ENCODE measurements around the gene NRCAM.

NRCAM gene

GRCh38 chr7:108282427-108282996, 173.7 kb downstream of the NRCAM start:
- H3K9ac ChIP-seq (ENCODE audit: low read length), result no peak overlapping the region
- no peak overlapping the region for H2AK5ac ChIP-seq (ENCODE audit: low read length, severe bottlenecking)
- H2BK5ac ChIP-seq (ENCODE audit: low read depth, low read length, poor library complexity, severe bottlenecking), result no peak overlapping the region
- no peak overlapping the region for H2BK120ac ChIP-seq (ENCODE audit: low read depth, low read length)
- no peak overlapping the region for H3K27ac ChIP-seq (ENCODE audit: low read length, poor library complexity, severe bottlenecking)
- H2BK15ac ChIP-seq (ENCODE audit: low read depth, poor library complexity, severe bottlenecking), result no peak overlapping the region
- H3K27me3 ChIP-seq (ENCODE audit: control insufficient read depth in 1 of 2, insufficient read depth in 1 of 2, low read length in 2 of 2), result no peaks in the 10 kb centered on the region
- H4K8ac ChIP-seq (ENCODE audit: low read length), result no peak overlapping the region
- no peak overlapping the region for H3K4me3 ChIP-seq (ENCODE audit: insufficient read depth in 1 of 2, low read depth in 1 of 2, low read length in 2 of 2)
- DNase-seq, result no peak
- whole genome bisulfite sequencing, result 77% methylated on average over 3 of the region's 4 CpGs
- no peak overlapping the region for H3K14ac ChIP-seq (ENCODE audit: low read length in 2 of 2)
- H3K36me3 ChIP-seq (ENCODE audit: control insufficient read depth in 1 of 2, insufficient read depth in 2 of 2, low read depth in 1 of 2, low read length in 2 of 2), result no peaks in the 10 kb centered on the region
- no peak overlapping the region for H2BK12ac ChIP-seq (ENCODE audit: low read length in 2 of 2)
- no peak overlapping the region for H3K4me2 ChIP-seq (ENCODE audit: low read length, poor library complexity, severe bottlenecking)
- H4K91ac ChIP-seq (ENCODE audit: low read length), result no peak overlapping the region
- no peaks in the 10 kb centered on the region for H3K79me1 ChIP-seq (replicated peaks; ENCODE audit: low read length, poor library complexity, severe bottlenecking)
- H2AFZ ChIP-seq (ENCODE audit: low read depth, low read length), result no peak overlapping the region
- no peaks in the 10 kb centered on the region for H3K4me1 ChIP-seq (ENCODE audit: control insufficient read depth, insufficient read depth, low read depth, low read length)
- no peaks in the 10 kb centered on the region for H3K9me3 ChIP-seq (ENCODE audit: control insufficient read depth, low read length)
- no peak overlapping the region for H3K18ac ChIP-seq (ENCODE audit: low read depth in 1 of 2, low read length in 2 of 2)
- no peak overlapping the region for H3K23ac ChIP-seq (ENCODE audit: low read length in 2 of 2)
- no peak overlapping the region for H3K4ac ChIP-seq (ENCODE audit: low read depth in 1 of 2, low read length in 2 of 2)

DNA sequence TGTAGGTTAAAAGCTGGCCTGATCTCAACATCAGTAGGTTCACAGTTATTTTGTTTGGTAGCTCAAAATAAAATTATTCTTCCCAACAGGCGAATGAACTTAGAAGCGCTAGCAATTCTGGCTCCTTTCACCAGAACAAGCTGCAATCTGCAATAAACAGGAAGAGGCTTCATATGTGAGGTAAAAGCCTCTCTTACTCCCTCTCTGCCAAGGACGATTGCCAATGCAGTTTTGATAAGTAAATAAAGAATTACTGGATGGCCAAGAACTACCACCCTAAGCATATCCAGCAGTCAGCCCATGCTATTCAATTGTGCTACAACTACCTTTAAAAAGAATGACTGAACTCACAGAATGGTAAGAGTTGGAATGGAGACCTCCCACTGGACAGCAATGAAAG, 176.1 kb downstream of the NRCAM start:
- no peak overlapping the region for H2BK5ac ChIP-seq (ENCODE audit: low read depth, low read length, poor library complexity, severe bottlenecking)
- H2BK120ac ChIP-seq (ENCODE audit: low read depth, low read length), result no peak overlapping the region
- 100% methylated on average over 1 of the region's 3 CpGs for WGBS

DNA sequence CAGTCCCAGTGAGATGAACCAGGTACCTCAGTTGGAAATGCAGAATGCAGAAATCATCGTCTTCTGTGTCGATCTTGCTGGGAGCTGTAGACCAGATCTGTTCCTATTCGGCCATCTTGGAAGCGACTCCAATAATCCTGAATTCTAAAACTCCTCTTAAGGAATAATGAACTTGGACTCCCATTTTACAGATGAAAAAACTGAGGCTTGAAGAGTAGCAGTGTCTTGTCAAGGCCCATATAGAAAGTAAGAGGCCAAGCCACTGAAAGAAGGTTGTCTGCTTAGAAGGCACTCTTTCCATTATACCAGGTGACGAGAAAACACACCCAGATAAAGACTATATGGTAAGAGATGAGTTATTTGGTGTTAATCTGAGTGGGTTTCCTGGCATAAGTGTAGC, 177.5 kb downstream of the NRCAM start:
- Histone ChIP-seq H3K36me3 (ENCODE audit: control insufficient read depth in 1 of 2, insufficient read depth in 2 of 2, low read depth in 1 of 2, low read length in 2 of 2) (no peaks in the 10 kb centered on the region), H3K4me3 (ENCODE audit: insufficient read depth in 1 of 2, low read depth in 1 of 2, low read length in 2 of 2) (no peak overlapping the region), H3K9ac (ENCODE audit: low read length) (no peak overlapping the region), H3K18ac (ENCODE audit: low read depth in 1 of 2, low read length in 2 of 2) (no peak overlapping the region), H2AFZ (ENCODE audit: low read depth, low read length) (no peak overlapping the region), H2BK5ac (ENCODE audit: low read depth, low read length, poor library complexity, severe bottlenecking) (no peak overlapping the region), H3K79me1 (replicated peaks; ENCODE audit: low read length, poor library complexity, severe bottlenecking) (no peaks in the 10 kb centered on the region), H2BK15ac (ENCODE audit: low read depth, poor library complexity, severe bottlenecking) (no peak overlapping the region), H3K23ac (ENCODE audit: low read length in 2 of 2) (no peak overlapping the region), H2AK5ac (ENCODE audit: low read length, severe bottlenecking) (no peak overlapping the region), H3K9me3 (ENCODE audit: control insufficient read depth, low read length) (no peaks in the 10 kb centered on the region), H3K4me1 (ENCODE audit: control insufficient read depth, insufficient read depth, low read depth, low read length) (no peaks in the 10 kb centered on the region), H3K4me2 (ENCODE audit: low read length, poor library complexity, severe bottlenecking) (no peak overlapping the region), H3K27me3 (ENCODE audit: control insufficient read depth in 1 of 2, insufficient read depth in 1 of 2, low read length in 2 of 2) (no peaks in the 10 kb centered on the region), H2BK120ac (ENCODE audit: low read depth, low read length) (no peak overlapping the region), H4K8ac (ENCODE audit: low read length) (no peak overlapping the region), H3K27ac (ENCODE audit: low read length, poor library complexity, severe bottlenecking) (no peak overlapping the region), H4K91ac (ENCODE audit: low read length) (no peak overlapping the region), H3K4ac (ENCODE audit: low read depth in 1 of 2, low read length in 2 of 2) (no peak overlapping the region), H3K14ac (ENCODE audit: low read length in 2 of 2) (no peak overlapping the region), H2BK12ac (ENCODE audit: low read length in 2 of 2) (no peak overlapping the region)
- DNase-seq, result no peak
- WGBS, result 96% methylated on average over 3 of the region's 5 CpGs

More for the DNA sequence above, 176.1 kb downstream of the NRCAM start:
- Histone ChIP-seq H3K9ac (ENCODE audit: low read length) (no peak overlapping the region), H3K4me3 (ENCODE audit: insufficient read depth in 1 of 2, low read depth in 1 of 2, low read length in 2 of 2) (no peak overlapping the region), H3K4ac (ENCODE audit: low read depth in 1 of 2, low read length in 2 of 2) (no peak overlapping the region), H3K27me3 (ENCODE audit: control insufficient read depth in 1 of 2, insufficient read depth in 1 of 2, low read length in 2 of 2) (no peaks in the 10 kb centered on the region), H3K23ac (ENCODE audit: low read length in 2 of 2) (no peak overlapping the region), H2AFZ (ENCODE audit: low read depth, low read length) (no peak overlapping the region), H4K91ac (ENCODE audit: low read length) (no peak overlapping the region), H4K8ac (ENCODE audit: low read length) (no peak overlapping the region), H2BK15ac (ENCODE audit: low read depth, poor library complexity, severe bottlenecking) (no peak overlapping the region), H3K4me2 (ENCODE audit: low read length, poor library complexity, severe bottlenecking) (no peak overlapping the region), H3K36me3 (ENCODE audit: control insufficient read depth in 1 of 2, insufficient read depth in 2 of 2, low read depth in 1 of 2, low read length in 2 of 2) (no peaks in the 10 kb centered on the region), H3K14ac (ENCODE audit: low read length in 2 of 2) (no peak overlapping the region), H2BK12ac (ENCODE audit: low read length in 2 of 2) (no peak overlapping the region), H3K9me3 (ENCODE audit: control insufficient read depth, low read length) (no peaks in the 10 kb centered on the region), H3K79me1 (replicated peaks; ENCODE audit: low read length, poor library complexity, severe bottlenecking) (no peaks in the 10 kb centered on the region), H3K4me1 (ENCODE audit: control insufficient read depth, insufficient read depth, low read depth, low read length) (no peaks in the 10 kb centered on the region), H2AK5ac (ENCODE audit: low read length, severe bottlenecking) (no peak overlapping the region), H3K27ac (ENCODE audit: low read length, poor library complexity, severe bottlenecking) (no peak overlapping the region), H3K18ac (ENCODE audit: low read depth in 1 of 2, low read length in 2 of 2) (no peak overlapping the region)
- DNase-seq, result no peak

DNA sequence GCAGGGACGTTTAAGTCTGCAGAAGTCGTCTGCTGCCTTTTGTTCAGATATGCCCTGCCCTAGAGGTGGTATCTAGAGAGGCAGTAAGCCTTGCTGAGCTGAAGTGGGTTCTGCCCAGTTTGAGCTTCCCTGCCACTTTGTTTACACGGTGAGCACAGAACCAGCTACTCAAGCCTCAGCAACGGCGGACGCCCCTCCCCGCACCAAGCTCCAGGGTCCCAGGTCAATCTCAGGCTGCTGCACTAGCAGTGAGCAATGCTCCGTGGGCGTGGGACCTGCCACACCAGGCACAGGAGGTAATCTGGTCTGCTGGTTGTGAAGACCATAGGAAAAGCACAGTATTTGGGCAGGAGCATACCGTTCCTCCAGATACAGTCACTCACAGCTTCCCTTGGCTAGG, 178.0 kb downstream of the NRCAM start:
- Histone ChIP-seq H3K36me3 (ENCODE audit: control insufficient read depth in 1 of 2, insufficient read depth in 2 of 2, low read depth in 1 of 2, low read length in 2 of 2) (no peaks in the 10 kb centered on the region), H2BK5ac (ENCODE audit: low read depth, low read length, poor library complexity, severe bottlenecking) (no peak overlapping the region), H4K8ac (ENCODE audit: low read length) (no peak overlapping the region), H3K18ac (ENCODE audit: low read depth in 1 of 2, low read length in 2 of 2) (no peak overlapping the region), H3K27ac (ENCODE audit: low read length, poor library complexity, severe bottlenecking) (no peak overlapping the region), H3K4me3 (ENCODE audit: insufficient read depth in 1 of 2, low read depth in 1 of 2, low read length in 2 of 2) (no peak overlapping the region), H2AK5ac (ENCODE audit: low read length, severe bottlenecking) (no peak overlapping the region), H3K14ac (ENCODE audit: low read length in 2 of 2) (peak overlapping the region in 1 of 2 experiments; percentile 31), H3K9me3 (ENCODE audit: control insufficient read depth, low read length) (no peaks in the 10 kb centered on the region), H3K23ac (ENCODE audit: low read length in 2 of 2) (no peak overlapping the region), H3K79me1 (replicated peaks; ENCODE audit: low read length, poor library complexity, severe bottlenecking) (no peaks in the 10 kb centered on the region), H2AFZ (ENCODE audit: low read depth, low read length) (no peak overlapping the region), H3K9ac (ENCODE audit: low read length) (no peak overlapping the region), H2BK12ac (ENCODE audit: low read length in 2 of 2) (no peak overlapping the region), H2BK15ac (ENCODE audit: low read depth, poor library complexity, severe bottlenecking) (no peak overlapping the region), H3K27me3 (ENCODE audit: control insufficient read depth in 1 of 2, insufficient read depth in 1 of 2, low read length in 2 of 2) (no peaks in the 10 kb centered on the region), H4K91ac (ENCODE audit: low read length) (no peak overlapping the region), H3K4me2 (ENCODE audit: low read length, poor library complexity, severe bottlenecking) (no peak overlapping the region), H3K4ac (ENCODE audit: low read depth in 1 of 2, low read length in 2 of 2) (no peak overlapping the region), H3K4me1 (ENCODE audit: control insufficient read depth, insufficient read depth, low read depth, low read length) (no peaks in the 10 kb centered on the region), H2BK120ac (ENCODE audit: low read depth, low read length) (no peak overlapping the region)
- DNase-seq, result no peak
- whole genome bisulfite sequencing, result 88% methylated on average over 10 of the region's 10 CpGs
